ACHN (cell line): ENCODE results near the gene NBDY.
"Not testable (repeated sequence)": the region's sequence is repeated elsewhere in the genome, so short reads cannot be mapped to it uniquely, and the experiment has no call there.

Source experiments
- DNase-seq: peaks from one replicate; pipeline ENCODE4 v3.0.0-alpha.2; 2015
- in situ Hi-C: cut with HindIII; loops from 2 replicates; pipeline ENCODE4 v1.10.0; 2017; ENCODE audit warnings: low sequenced_read_pairs, low pct_ligation_motif_present, low pct_unique_long_range_greater_than_20kb

NBDY gene, protein sequence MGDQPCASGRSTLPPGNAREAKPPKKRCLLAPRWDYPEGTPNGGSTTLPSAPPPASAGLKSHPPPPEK

DNA sequence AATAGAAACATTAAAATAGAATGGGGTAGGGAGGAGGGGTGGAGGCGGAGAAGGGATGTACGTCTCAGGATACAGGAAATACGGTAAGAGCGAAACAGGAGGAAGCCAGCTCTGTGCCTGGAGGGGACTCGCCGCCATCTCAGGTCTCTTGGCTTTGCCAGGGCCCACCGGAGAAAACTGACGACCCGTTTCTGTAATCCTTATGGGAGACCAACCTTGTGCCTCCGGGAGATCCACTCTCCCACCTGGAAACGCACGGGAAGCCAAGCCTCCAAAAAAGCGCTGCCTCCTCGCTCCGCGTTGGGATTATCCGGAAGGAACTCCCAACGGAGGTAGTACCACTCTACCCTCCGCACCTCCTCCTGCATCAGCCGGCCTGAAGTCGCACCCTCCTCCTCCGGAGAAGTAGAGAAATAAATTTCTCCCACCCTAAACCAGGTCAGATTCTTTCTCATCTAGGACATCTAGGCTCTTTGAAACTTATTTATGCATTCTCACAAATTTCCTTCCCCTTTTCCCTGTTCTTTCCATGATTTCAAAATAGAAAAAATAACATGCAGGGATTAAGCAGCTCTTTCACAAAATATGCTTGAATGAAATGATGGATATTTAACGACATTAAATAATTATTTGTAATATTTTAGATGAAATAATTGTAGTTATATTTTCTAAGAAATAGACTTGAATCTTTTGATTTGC lies at the start of gene NBDY:
TSS of gene NBDY (plus strand) at position 92 of the 699 bp plus-strand sequence. CDS start at position 203, 111 bp downstream.
- peak; percentile 37 for DNase-seq
- in situ Hi-C loops: no loop called here

DNA sequence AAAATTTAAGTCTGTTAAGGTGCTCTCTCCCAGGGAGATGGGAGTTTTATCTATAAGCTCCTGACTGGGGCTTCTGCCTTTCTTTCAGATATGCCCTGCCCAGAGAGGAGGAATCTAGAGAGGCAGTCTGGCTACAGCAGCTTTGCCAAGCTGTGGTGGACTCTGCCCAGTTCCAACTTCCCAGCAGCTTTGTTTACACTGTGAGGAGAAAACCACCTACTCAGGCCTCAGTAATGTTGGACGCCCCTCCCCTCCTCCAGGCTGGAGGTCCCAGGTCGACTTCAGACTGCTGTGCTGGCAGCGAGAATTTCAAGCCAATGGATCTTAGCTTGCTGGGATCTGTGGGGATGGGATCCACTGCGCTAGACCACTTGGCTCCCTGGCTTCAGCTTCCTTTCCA lies 24.5 kb upstream of the NBDY start:
- in situ Hi-C loops, DNase-seq: not testable (repeated sequence)

DNA sequence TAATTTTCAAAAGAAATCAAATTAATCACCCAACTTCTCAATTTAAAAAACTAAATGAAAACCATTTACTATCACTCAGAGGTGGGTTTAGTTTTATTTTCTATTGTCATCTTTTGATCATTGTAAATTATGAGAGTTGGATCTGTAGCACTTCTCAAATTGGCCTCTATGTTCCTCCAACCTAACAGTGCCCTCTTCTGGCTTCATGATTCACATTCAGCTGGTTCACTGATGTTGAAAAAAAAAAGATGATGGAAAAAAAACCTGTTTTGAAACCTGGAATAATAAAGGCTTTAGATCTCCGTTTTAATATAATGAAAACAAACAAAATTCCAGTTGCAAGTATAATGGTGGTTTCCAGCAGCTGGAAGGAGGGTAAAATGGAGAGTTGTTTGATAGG lies 2.4 kb upstream of the NBDY start:
- peak; percentile 38 for DNase-seq
- in situ Hi-C loops: no loop called here

DNA sequence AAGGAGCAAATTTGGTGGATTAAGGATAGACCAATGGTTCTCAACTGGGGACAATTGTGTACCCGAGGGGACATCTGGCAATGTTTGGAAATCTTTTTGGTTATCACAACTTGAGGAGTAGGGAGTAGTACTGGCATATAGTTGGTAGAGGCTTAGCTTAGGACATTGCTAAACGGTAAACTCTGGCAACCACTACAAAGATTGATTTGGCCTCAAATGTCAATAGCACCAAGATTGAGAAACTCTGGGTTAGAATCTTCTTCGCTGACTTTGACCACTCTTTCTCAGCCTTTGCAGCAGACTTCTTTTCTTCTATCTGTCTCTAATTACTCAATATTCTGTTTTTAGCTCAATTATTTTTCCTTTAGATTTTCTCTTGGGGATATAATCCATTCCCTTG lies 1.5 kb upstream of the NBDY start:
- in situ Hi-C loops: no loop called here
- DNase-seq: no peak

DNA sequence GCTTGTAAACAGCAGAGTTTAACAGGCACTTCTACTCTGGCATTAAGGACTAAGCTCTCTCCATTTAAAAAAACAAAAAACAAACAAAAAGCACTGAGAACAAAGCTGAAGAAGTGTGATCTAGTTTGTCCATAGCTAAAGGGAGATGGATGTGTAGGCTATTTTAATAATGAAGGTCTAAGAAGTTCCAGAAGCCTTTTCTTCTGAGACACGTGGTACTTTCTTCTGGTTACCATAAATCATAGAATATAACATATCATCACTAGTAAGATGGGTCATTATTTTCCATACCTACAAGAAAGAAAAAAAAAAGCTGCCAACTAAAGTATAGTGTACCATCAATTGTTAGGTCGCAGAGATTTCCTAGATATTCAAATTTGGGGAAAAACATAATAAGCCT lies 722 bp upstream of the NBDY start:
- no peak for DNase-seq
- in situ Hi-C loops: no loop called here

DNA sequence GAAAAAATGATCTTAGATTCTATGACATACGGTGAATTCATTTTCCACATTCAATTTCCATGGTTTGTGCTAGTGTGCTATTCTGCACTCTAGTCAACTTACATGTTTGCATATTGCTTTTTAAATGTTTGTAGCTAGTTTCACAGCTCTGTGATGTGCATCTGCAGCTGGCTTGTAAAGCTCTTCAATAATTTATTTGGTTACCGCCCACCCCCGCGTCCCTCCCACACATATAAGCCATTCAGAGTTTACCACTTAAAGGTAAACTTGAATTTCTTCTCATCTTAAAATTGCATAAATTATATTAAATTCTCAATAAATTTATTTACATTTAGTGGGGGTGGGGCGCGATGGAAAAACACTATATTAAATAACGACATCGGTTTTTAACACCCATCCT lies 291 bp upstream of the NBDY start:
- DNase-seq: peak; percentile 8
- in situ Hi-C loops: no loop called here

DNA sequence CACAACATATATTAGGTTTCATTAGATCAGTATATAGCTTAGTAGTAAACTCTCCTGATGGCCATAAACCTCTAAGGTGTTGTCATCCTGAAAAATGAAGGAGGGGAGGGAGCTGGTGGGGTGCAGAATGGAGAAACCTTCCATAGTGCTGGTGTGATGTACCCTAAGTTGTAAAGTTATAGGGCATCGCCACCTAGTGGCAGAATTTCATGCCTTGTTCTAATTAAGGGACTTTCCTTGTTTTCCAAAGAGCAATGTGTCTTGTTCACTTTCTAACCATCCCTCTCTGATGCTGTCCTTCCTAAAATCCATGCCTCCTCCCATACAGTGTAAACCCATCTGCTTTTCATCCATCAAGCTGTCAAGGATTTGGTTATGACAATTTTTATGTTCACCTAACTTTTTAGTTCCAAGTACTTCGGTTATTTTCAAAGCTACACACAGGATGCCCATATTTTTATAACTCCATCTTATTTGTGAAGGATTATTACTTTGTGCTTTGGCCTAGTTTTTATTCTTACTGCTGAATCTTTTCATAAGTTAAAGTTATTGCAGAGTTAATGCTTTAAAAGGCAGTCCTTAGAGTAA lies 4.5 kb downstream of the NBDY start:
- peak; percentile 42 for DNase-seq
- in situ Hi-C loops: no loop called here

DNA sequence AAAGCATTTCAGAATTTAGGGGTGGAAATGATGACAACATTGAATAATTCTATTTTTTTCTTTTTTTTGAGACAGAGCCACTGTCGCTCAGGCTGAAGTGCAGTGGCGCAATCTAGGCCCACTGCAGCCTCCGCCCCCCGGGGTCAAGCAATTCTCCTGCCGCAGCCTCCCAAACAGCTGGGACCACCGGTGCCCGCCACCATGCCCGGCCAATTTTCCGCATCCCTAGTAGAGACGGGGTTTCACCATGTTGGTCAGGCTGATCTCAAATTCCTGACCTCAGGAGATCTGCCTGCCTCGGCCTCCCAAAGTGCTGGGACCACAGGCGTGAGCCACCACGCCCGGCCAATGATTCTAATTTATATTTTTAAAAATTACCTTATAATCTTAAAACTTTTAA lies 7.2 kb downstream of the NBDY start:
- in situ Hi-C loops: no loop called here
- no peak for DNase-seq

DNA sequence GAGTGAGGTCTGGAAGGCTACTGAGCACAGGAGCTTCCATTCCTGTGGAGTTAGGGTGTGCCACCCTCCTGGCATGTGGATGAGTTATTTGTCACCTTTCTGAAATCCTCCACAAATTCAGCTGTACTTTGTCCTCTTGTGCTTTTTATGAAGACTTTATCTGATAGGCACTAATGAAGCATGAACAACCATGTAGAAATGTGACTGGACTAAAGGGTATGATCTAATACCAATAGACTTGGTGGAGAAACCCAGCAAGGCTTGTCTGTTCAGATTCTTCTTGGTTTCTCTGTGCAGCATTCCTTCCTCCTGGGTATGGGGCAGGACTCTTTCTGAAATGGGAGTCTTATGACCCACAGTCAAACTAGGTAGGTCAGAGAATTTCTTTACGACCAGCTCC lies 9.6 kb downstream of the NBDY start:
- in situ Hi-C loops: no loop called here
- no peak for DNase-seq

DNA sequence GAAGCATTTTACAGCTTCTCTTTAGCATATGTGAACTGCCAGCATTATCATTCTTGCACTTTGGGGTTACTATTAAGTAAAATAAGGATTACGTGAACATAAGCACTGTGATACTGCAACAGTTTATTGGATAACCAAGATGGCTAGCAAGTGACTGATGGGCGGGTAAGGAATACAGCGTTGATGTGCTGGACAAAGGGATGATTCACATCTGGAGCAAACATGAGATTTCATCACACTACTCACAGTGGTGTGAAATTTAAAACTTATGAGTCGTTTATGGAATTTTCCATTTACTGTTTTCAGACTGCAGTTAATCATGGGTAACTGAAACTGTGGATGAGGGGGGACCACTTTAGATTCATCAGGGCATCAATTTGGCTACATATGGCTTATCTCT lies 16.0 kb downstream of the NBDY start:
- DNase-seq: peak; percentile 15
- in situ Hi-C loops: no loop called here

DNA sequence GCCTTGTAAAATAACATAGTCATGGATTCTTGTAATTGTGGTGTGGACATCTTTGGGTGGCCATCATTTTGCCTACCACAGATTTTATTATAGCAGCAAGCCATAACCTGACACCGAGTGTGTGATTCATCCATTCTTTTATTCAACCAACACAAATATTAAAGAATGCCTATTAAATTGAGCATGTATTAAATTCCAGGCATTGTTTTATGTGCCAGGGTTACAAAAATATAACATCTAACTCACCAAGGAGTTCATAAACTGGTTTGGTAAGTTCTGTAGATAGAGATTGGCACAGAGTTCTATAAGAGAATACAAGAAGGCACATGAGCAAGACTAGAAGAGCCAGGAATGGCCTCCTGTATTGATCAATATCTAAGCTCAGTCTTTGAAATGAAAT lies 18.0 kb downstream of the NBDY start:
- DNase-seq: no peak
- in situ Hi-C loops: no loop called here

DNA sequence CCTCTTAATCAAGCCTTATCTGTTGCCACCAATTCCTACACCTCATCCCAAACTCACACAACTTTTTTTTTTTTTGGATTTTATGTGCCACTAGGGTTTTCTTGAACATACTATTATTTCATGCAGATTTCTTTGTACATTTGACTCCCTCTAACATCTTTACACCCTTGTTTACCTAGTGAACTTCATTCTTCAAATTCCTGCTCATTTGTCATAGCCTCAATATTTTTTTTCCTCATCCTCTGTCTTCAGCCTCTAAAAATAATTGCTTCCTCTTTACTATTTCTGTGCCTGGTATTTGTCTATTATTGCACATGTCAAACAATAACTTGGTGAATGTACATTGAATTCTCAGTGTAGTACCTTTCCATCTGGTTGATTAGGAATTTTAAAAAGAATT lies 22.0 kb downstream of the NBDY start:
- no peak for DNase-seq
- in situ Hi-C loops: no loop called here

DNA sequence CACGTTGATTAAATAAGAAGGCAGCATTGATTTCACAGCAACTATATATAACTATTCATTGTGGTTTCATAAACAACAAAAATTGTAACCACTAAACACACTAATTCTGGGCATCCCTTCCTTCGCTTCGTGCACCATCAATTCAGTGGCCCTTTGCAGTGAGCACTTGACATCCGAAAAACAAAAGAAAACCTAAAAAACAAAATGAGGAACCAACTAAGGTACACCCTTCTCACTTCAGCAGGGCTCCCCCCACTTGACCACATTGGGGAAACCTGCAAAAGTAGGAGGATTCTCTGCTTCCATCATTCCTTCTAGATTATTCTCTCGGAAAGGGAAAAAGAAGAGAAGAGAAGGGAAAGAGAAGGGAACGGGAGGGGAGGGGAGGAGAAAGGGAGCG lies 28.3 kb downstream of the NBDY start:
- in situ Hi-C loops: no loop called here
- no peak for DNase-seq

DNA sequence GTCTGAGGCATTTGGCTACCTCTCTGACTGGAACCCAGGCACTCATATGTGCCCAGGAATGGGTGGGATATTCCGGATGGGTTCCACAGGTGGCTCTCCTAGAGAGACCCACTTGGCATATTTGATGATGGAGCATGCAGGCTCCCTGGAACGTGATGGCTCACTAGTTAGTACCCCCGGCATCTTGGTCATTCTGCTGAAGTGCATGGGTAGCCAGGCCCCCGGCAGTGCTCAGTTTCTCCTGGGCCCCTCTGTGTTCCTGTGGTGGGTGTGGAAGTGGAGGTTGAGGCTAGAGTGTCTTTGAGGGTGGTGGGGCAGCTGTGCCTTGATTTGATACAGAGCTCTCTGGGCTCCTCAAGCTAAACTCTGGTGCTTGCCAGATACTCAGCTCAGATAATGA lies 29.4 kb downstream of the NBDY start:
- in situ Hi-C loops: no loop called here
- no peak for DNase-seq

DNA sequence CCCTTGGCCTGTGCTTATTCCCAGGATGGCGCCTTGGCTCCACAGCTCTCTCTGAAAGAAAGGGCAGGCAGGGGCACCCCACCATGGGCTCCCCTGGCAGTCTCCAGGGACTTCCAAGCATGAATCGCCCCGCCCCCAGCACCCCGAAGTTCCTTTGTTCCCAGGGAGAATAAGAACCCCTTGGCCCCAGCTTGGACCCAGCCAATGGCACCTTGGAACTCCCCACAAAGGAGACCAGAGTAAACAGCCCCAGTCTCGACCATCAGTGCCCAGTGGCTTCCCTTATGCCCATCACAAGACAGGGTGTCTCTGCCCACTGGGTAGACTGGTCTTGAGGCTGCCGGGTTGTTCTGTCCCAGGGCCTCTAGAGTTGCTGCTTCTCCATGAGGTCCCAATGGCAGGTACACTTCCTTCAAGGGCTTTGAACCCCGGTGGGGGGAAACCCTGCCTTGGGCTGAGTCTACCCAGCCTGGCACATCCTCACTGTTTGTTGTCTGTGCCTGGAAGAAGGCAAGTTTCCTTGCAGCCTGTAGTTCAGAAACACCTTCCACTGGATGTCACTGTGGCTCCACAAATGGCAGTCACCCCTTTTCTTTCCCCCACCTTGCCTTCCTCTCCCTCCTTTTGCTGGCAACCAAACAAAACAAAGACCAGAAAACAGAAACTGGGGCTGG lies 30.8 kb downstream of the NBDY start:
- in situ Hi-C loops: no loop called here
- no peak for DNase-seq

DNA sequence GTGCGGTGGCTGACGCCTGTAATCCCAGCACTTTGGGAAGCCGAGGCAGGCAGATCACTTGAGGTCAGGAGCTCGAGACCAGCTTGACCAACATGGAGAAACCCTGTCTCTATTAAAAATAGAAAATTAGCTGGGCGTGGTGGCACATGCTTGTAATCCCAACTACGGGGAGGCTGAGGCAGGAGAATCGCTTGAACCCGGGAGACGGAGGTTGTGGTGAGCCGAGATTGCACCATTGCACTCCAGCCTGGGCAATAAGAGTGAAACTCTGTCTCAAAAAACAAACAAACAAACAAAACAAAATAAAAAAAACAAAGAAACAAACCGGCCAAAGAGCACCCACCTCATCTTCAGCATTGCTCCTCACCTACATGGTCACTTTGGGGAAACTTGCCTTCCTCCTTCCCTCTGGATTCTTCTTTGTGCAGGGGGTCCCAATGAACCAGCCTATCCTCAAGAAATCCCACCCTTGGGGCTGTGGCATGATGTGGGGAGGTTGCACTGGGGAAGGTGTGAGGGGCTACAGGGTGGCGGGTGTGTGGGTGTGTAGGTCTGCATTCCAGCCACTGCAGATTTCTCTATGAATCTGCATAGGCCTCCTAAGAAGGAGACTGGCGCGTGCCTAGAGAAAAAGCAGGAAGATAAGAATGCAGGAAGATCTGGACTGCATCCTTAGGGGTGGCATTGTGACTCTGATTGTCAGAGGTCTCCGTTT lies 31.5 kb downstream of the NBDY start:
- DNase-seq, in situ Hi-C loops: not testable (repeated sequence)

DNA sequence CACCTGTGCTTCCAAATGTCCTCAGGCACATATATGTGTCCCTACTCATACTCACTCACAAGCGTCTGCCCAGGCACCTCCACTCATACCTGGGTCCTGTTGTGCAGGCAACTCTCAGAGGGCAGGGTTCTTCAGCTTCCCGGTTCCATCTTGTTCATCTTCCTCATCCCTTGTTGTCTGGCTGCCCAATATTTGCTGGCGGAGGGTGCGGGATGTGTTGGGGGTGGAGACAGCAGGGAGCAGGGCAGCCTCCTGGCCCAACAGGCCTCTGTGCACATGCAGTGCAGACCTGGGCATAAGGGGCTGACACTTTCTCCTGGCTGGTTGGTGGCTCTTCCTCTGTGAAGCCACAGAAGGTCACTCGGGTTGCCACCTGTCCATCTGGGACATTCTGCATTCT lies 32.1 kb downstream of the NBDY start:
- in situ Hi-C loops: no loop called here
- no peak for DNase-seq

DNA sequence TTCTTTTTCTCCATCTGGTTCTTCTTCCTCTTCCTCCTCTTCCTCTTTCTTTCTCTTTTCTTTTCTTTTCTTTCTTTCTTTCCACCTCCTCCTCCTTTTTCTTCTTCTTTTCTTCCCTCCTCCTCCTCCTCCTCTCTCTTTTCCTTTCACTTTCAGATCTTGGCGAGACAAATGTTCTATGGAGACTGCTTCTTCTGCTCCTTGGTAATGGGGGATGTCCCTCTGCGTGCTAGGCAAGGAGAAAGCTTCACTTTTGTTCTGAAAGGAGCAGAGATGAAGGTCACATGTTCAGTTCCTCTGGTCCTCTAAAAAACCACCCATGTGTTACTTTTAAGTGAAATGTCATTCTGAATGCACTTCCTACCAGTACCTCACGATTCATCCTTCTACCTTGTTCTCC lies 33.2 kb downstream of the NBDY start:
- no peak for DNase-seq

More for the DNA sequence above, 33.2 kb downstream of the NBDY start:
- in situ Hi-C loops: no loop called here
